ENCODE results near the gene OXER1.

- TF ChIP-seq ZSCAN29 (IDR thresholded peaks at IDR 0.05) (no peak), RNF2 (IDR thresholded peaks at IDR 0.05) (no peak), SPI1 (IDR thresholded peaks at IDR 0.05; ENCODE audit: borderline replicate concordance, low read depth, low read length) (no peak), CTCF (IDR thresholded peaks at IDR 0.05 in 2 of 3, conservative IDR thresholded peaks at IDR 0.05 in 1 of 3; ENCODE audit: insufficient read depth in 2 of 3, low read depth in 1 of 3, low read length in 3 of 3) (no peak)
Observed at GRCh38 chr2:42788478-42788793, 24.5 kb upstream of the OXER1 start.
